Tibial nerve (tissue), 4 donors: ENCODE measurements around the gene NRXN2.

Source experiments
- CTCF ChIP-seq, 5 experiments: fragments of 200-600 bp in 3 of 5; fragments of 450-650 bp in 2 of 5; sonication (generic) in 3 of 5; IDR thresholded peaks; one replicate each; pipeline ENCODE4 v1.5.1; 2016 to 2019; ENCODE audit warnings: antibody characterized with exemption in 5 of 5, mild to moderate bottlenecking in 3 of 5, moderate library complexity in 2 of 5
- EP300 ChIP-seq, 2 donors: sonication (generic); formaldehyde crosslinking; IDR thresholded peaks; one replicate each; pipeline ENCODE4 v1.6.1; 2017; ENCODE audit warnings: antibody characterized with exemption in 2 of 2, mild to moderate bottlenecking in 1 of 2
- POLR2A ChIP-seq, 2 donors: fragments of 450-650 bp; IDR thresholded peaks; one replicate each; pipeline ENCODE4 v1.6.1; 2017; ENCODE audit warnings: antibody characterized with exemption in 2 of 2, mild to moderate bottlenecking in 2 of 2, moderate library complexity in 2 of 2

- TF ChIP-seq CTCF (IDR thresholded peaks at IDR 0.05), result no peak
- no peak for TF ChIP-seq POLR2A (IDR thresholded peaks at IDR 0.05)
- no peak for TF ChIP-seq EP300 (IDR thresholded peaks at IDR 0.05)
Measured at GRCh38 chr11:64598106-64598796, 124.7 kb downstream of the NRXN2 start.
